Smooth muscle cell (in vitro differentiated cells): Measurements from ENCODE around the gene CDC25A. TPM values are rescaled to one million over a fixed set of nuclear protein-coding genes. Genes with fewer than 3 reads are reported as not detected.
"Not testable (repeated sequence)": the region's sequence is repeated elsewhere in the genome, so short reads cannot be mapped to it uniquely, and the experiment has no call there.

Experiments used
- DNase-seq: peaks from one replicate; lab custom pipeline; 2025; ENCODE audit not compliant: unreplicated experiment; lab: John Stamatoyannopoulos, UW
- H2AFZ ChIP-seq: fragments of 200-600 bp; sonication (generic); 2 replicates; pipeline ENCODE4 v1.6.0; 2016; ENCODE audit warnings: antibody characterized with exemption, low read depth, mild to moderate bottlenecking
- H3F3A ChIP-seq: fragments of 200-600 bp; sonication (generic); 2 replicates; pipeline ENCODE4 v1.6.0; 2017; ENCODE audit warnings: antibody characterized with exemption, low read depth
- H3K27ac ChIP-seq: fragments of 200-600 bp; sonication (generic); 2 replicates; pipeline ENCODE4 v1.5.1; 2016; ENCODE audit warnings: low read depth, mild to moderate bottlenecking
- H3K27me3 ChIP-seq: fragments of 200-600 bp; sonication (generic); 2 replicates; pipeline ENCODE4 v1.6.1; 2016; ENCODE audit warnings: low read depth, mild to moderate bottlenecking
- H3K36me3 ChIP-seq: fragments of 200-600 bp; sonication (generic); 2 replicates; pipeline ENCODE4 v1.5.1; 2016; ENCODE audit warnings: low read depth
- H3K4me1 ChIP-seq: fragments of 200-600 bp; sonication (generic); 2 replicates; pipeline ENCODE4 v1.5.1; 2016; ENCODE audit warnings: low read depth
- H3K4me2 ChIP-seq: fragments of 200-600 bp; sonication (generic); 2 replicates; pipeline ENCODE4 v1.6.0; 2016; ENCODE audit warnings: mild to moderate bottlenecking
- H3K4me3 ChIP-seq: fragments of 200-600 bp; sonication (generic); 2 replicates; pipeline ENCODE4 v1.5.1; 2016; ENCODE audit warnings: mild to moderate bottlenecking
- H3K79me2 ChIP-seq: fragments of 200-600 bp; sonication (generic); 2 replicates; pipeline ENCODE4 v1.6.0; 2016; ENCODE audit warnings: low read depth, mild to moderate bottlenecking
- H3K9ac ChIP-seq: fragments of 200-600 bp; sonication (generic); 2 replicates; pipeline ENCODE4 v1.6.0; 2016; ENCODE audit warnings: low read depth
- H3K9me3 ChIP-seq: fragments of 200-600 bp; sonication (generic); replicated peaks from 2 replicates; pipeline ENCODE4 v1.5.1; 2016; ENCODE audit warnings: low read depth
- H4K20me1 ChIP-seq: fragments of 200-600 bp; sonication (generic); 2 replicates; pipeline ENCODE4 v1.6.0; 2016; ENCODE audit warnings: low read depth
- WGBS: methylation state at CpG from one replicate; pipeline ENCODE4 v1.1.7; 2016; ENCODE audit warnings: low lambda C conversion rate; 5-methylcytosine and 5-hydroxymethylcytosine counted together
- polyA plus RNA-seq: library from polyadenylated mRNA; unstranded; fragments of >200 nt; fragmentation: Nextera tagmentation; extraction: Ambion mirVana; gene quantifications from 2 replicates; pipeline ENCODE4 v1.2.1, GENCODE V29; 2016
- total RNA-seq: library from RNA; depleted of rRNA; stranded (reverse); fragments of >200 nt; gene quantifications from 2 replicates; pipeline ENCODE4 v1.2.3, GENCODE V29; 2014
- TF ChIP-seq, protein P1 (sequence below): fragments of 200-600 bp; sonication (generic); IDR thresholded peaks from 2 replicates; pipeline ENCODE4 v1.5.1; 2017; ENCODE audit warnings: borderline replicate concordance, mild to moderate bottlenecking, antibody characterized with exemption; ENCODE audit not compliant: insufficient read depth, poor library complexity, severe bottlenecking

CDC25A gene
- total and polyA plus RNA-seq, 2 experiments from 2014 or later = 2.5 to 4.2 TPM

DNA sequence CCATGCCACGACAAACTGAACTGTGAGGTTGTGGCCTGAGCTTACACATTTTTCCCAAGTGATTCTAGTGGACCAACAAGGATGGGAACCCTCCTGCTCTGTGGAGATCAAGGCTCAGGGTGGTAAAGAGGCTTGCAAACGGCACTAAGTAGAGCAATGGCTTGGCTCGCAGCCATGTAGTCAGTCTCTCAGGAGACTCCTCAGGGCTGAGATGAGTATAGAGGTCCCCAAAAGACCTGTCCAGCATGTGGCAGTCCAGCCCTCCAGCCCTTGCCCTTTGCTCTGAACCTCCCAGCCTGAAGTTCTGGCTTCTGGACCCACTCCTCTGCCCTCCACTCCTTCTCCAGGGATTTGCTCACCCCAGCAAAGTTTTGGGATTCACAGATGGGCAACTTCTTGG lies 26.8 kb upstream of the CDC25A start:
- TF ChIP-seq, protein P1, sequence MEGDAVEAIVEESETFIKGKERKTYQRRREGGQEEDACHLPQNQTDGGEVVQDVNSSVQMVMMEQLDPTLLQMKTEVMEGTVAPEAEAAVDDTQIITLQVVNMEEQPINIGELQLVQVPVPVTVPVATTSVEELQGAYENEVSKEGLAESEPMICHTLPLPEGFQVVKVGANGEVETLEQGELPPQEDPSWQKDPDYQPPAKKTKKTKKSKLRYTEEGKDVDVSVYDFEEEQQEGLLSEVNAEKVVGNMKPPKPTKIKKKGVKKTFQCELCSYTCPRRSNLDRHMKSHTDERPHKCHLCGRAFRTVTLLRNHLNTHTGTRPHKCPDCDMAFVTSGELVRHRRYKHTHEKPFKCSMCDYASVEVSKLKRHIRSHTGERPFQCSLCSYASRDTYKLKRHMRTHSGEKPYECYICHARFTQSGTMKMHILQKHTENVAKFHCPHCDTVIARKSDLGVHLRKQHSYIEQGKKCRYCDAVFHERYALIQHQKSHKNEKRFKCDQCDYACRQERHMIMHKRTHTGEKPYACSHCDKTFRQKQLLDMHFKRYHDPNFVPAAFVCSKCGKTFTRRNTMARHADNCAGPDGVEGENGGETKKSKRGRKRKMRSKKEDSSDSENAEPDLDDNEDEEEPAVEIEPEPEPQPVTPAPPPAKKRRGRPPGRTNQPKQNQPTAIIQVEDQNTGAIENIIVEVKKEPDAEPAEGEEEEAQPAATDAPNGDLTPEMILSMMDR = no peak
- Histone ChIP-seq H3K4me2 (no peak overlapping the region), H3K9ac (no peak overlapping the region), H3K9me3 (no peaks in the 10 kb centered on the region), H3K4me3 (no peak overlapping the region), H3K36me3 (no peaks in the 10 kb centered on the region), H3K4me1 (no peaks in the 10 kb centered on the region), H4K20me1 (no peaks in the 10 kb centered on the region), H2AFZ (no peak overlapping the region), H3K27me3 (no peaks in the 10 kb centered on the region), H3K27ac (no peak overlapping the region), H3F3A (no peaks in the 10 kb centered on the region), H3K79me2 (no peaks in the 10 kb centered on the region)
- 86% methylated on average over 3 of the region's 3 CpGs for WGBS
- DNase-seq = no peak

DNA sequence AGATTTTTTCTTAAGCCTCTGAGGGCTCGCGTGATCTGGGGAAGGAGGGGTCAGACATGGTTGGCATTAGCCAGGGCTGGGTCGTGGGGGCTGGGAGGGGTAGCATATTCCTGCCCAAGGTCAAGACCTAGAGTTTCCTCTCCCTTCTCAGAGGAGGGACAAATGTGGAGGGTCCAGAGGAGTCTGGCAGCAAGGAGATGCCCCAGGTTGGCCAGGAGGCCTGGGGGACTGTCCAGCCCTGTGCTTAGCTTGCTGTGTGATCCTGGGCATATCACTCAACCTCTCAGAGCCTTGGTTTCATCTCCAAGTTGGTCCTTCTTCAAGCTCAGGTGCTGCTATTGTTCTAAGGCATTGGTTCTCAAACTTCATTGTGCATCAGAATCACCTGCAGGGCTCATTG lies 26.0 kb upstream of the CDC25A start:
- no peaks in the 10 kb centered on the region for H3K27me3 ChIP-seq
- no peak overlapping the region for H2AFZ ChIP-seq
- no peak overlapping the region for H3K9ac ChIP-seq
- no peak overlapping the region for H3K27ac ChIP-seq
- 87% methylated on average over 3 of the region's 3 CpGs for WGBS
- no peaks in the 10 kb centered on the region for H3F3A ChIP-seq
- H4K20me1 ChIP-seq = no peaks in the 10 kb centered on the region
- no peak for DNase-seq
- no peaks in the 10 kb centered on the region for H3K79me2 ChIP-seq
- no peak overlapping the region for H3K4me2 ChIP-seq
- no peaks in the 10 kb centered on the region for H3K4me1 ChIP-seq
- no peaks in the 10 kb centered on the region for H3K9me3 ChIP-seq
- TF ChIP-seq, protein P1 = no peak
- no peaks in the 10 kb centered on the region for H3K36me3 ChIP-seq
- no peak overlapping the region for H3K4me3 ChIP-seq

DNA sequence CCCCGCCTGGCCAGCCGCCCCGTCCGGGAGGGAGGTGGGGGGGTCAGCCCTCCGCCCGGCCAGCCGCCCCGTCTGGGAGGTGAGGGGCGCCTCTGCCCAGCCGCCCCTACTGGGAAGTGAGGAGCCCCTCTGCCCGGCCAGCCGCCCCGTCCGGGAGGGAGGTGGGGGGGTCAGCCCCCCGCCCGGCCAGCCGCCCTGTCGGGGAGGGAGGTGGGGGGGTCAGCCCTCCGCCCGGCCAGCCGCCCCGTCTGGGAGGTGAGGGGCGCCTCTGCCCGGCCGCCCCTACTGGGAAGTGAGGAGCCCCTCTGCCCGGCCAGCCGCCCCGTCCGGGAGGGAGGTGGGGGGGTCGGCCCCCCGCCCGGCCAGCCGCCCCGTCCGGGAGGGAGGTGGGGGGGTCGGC lies 23.6 kb upstream of the CDC25A start:
- H3K9me3 ChIP-seq, H4K20me1 ChIP-seq, H2AFZ ChIP-seq, H3K27ac ChIP-seq, H3K4me3 ChIP-seq, H3K9ac ChIP-seq, H3K27me3 ChIP-seq, DNase-seq, H3K36me3 ChIP-seq, H3K4me2 ChIP-seq, H3K79me2 ChIP-seq, H3F3A ChIP-seq, H3K4me1 ChIP-seq: not testable (repeated sequence)
- no CpG with 5 or more reads among the region's 36 CpGs for WGBS

DNA sequence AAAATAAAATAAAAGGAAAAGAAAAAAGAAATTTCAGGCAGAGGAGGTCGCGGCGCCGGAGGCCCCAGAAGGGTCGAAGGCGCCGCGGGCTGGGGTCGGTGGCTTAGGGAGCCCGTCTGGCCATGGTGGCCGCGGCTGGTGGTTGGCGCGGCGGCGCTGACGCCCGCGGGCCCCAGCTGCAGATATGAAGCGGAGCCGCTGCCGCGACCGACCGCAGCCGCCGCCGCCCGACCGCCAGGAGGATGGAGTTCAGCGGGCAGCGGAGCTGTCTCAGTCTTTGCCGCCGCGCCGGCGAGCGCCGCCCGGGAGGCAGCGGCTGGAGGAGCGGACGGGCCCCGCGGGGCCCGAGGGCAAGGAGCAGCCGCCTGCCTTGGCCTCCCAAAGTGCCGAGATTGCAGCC lies 22.3 kb upstream of the CDC25A start:
- H3F3A ChIP-seq, H2AFZ ChIP-seq, H3K9me3 ChIP-seq, H3K79me2 ChIP-seq, H3K36me3 ChIP-seq, H3K4me1 ChIP-seq, H4K20me1 ChIP-seq, H3K4me3 ChIP-seq, H3K4me2 ChIP-seq, DNase-seq, H3K27me3 ChIP-seq, H3K9ac ChIP-seq, H3K27ac ChIP-seq: not testable (repeated sequence)
- 100% methylated on average over 9 of the region's 48 CpGs for WGBS

DNA sequence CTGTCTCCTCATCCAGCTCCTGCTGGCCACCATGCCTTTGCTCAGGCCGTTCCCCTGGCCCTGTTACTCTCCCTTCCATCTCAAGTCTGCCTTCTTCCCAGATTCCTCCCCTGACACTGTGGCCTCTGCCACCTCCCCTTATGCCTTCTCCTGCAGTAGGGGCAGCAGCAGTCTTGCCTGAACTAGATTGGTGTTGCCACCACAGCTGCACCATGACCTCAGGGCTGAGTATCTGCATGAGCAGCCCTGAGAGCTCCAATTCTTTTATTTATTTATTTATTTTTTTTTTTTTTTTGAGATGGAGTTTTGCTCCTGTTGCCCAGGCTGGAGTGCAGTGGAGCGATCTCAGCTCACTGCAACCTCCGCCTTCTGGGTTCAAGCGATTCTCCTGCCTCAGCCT lies 21.2 kb upstream of the CDC25A start:
- Histone ChIP-seq H2AFZ (no peak overlapping the region), H3K36me3 (no peaks in the 10 kb centered on the region), H3K4me3 (no peak overlapping the region), H3K4me1 (no peaks in the 10 kb centered on the region), H3K79me2 (no peaks in the 10 kb centered on the region), H3K4me2 (no peak overlapping the region), H3K27ac (no peak overlapping the region), H3K9ac (no peak overlapping the region), H3K9me3 (no peaks in the 10 kb centered on the region), H3K27me3 (no peaks in the 10 kb centered on the region), H4K20me1 (no peaks in the 10 kb centered on the region), H3F3A (no peaks in the 10 kb centered on the region)
- WGBS = 97% methylated on average over 4 of the region's 4 CpGs
- TF ChIP-seq, protein P1 = no peak
- no peak for DNase-seq
